Measurements from ENCODE around the gene TCEAL2. TPM values are rescaled to one million over a fixed set of nuclear protein-coding genes. Genes with fewer than 3 reads are reported as not detected.
A peak's percentile ranks its signal among the peaks of the same experiment; 100 is the strongest.

TCEAL2 gene
- total RNA-seq, 1 experiment from 2014 or later = 12.6 TPM

DNA sequence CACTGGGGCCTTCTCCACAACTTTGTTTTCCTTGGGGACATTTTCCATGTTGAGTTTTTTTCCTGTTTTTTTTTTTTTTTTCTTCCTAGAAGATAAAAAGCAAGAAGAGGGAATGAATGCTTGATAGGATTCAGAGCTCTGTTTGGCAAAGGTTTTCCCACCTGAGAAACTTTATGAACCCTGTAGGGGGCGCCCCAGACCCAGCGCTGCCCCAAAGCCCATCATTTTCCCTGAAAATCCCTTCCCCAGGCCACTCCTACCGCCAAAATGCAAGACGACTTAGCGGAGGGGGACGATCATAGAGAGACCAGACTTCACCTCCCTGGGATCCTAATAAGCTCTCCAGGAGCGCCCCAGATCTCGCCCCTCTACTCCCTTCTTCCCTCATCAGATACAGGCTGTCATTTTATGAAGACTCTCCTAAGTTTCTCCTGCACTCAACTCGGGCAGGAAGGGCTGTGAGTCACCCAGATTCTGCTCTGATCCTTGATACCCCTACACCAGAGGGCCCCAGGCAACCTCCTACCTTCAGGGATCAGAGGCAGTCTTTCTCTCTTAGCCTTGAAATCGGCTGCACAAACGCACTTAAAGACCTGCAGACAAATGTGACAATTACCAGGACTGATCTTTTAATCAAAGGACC lies 28.9 kb downstream of the TCEAL2 start:
- Histone ChIP-seq H3K18ac (ENCODE audit: insufficient read length, low read depth, low read length) (no peak overlapping the region), H2AFZ (ENCODE audit: low read length) (no peak overlapping the region), H4K91ac (ENCODE audit: insufficient read length, low read depth, low read length) (no peak overlapping the region), H3K4ac (ENCODE audit: low read depth, low read length) (no peak overlapping the region), H2BK20ac (ENCODE audit: low read depth, low read length, poor library complexity, severe bottlenecking) (no peak overlapping the region), H3K27ac (ENCODE audit: insufficient read length, low read depth, low read length) (no peak overlapping the region), H2BK5ac (ENCODE audit: insufficient read length, low read length) (no peak overlapping the region), H3K14ac (ENCODE audit: insufficient read depth, low read length) (no peak overlapping the region), H3K79me2 (ENCODE audit: insufficient read depth, low read length) (no peaks in the 10 kb centered on the region), H4K20me1 (ENCODE audit: control insufficient read depth, insufficient read depth, insufficient read length) (no peaks in the 10 kb centered on the region), H2BK15ac (ENCODE audit: low read depth, low read length) (no peak overlapping the region), H3T11ph (ENCODE audit: low read length) (no peak overlapping the region), H3K4me1 (ENCODE audit: insufficient read depth, low read length) (no peaks in the 10 kb centered on the region), H3K23me2 (ENCODE audit: insufficient read length, low read depth, low read length, poor library complexity, severe bottlenecking) (peaks cover 5% of the 10 kb centered on the region), H3K23ac (ENCODE audit: insufficient read length, low read depth, low read length) (no peak overlapping the region), H3K56ac (ENCODE audit: insufficient read length, low read depth, low read length) (no peak overlapping the region), H2AK5ac (ENCODE audit: insufficient read length, low read length) (no peak overlapping the region), H4K5ac (ENCODE audit: insufficient read length, low read depth, low read length) (no peak overlapping the region), H3K9ac (ENCODE audit: extremely low read depth, insufficient read length, low read length) (no peak overlapping the region), H4K8ac (replicated peaks; ENCODE audit: insufficient read length, low read depth, low read length) (no peak overlapping the region), H3K27me3 (ENCODE audit: insufficient read depth, low read length) (no peaks in the 10 kb centered on the region), H2BK120ac (ENCODE audit: low read depth, low read length, poor library complexity, severe bottlenecking) (no peak overlapping the region), H2BK12ac (ENCODE audit: insufficient read length, low read depth, low read length) (no peak overlapping the region), H3K79me1 (ENCODE audit: insufficient read depth, low read depth, low read length, poor library complexity, severe bottlenecking) (no peaks in the 10 kb centered on the region), H3K9me3 (ENCODE audit: control insufficient read depth, low read depth, low read length) (peaks cover 11% of the 10 kb centered on the region), H3K4me2 (ENCODE audit: insufficient read depth, insufficient read length, low read length) (peak overlapping the region; percentile 92)
- Mint-ChIP-seq H3K27me3 (ENCODE audit: low read depth) (peaks cover 5% of the 10 kb centered on the region), H3K36me3 (ENCODE audit: insufficient read depth in 1 of 3, low read depth in 3 of 3) (peaks cover 0 to 5% (median 0%) of the 10 kb centered on the region in 3 experiments; a peak in 4 of 7 replicates), H3K27ac (peak overlapping the region in 1 of 3 experiments; percentile 22; a peak in 1 of 7 replicates), H3K4me1 (peaks cover 7 to 9% of the 10 kb centered on the region in 2 experiments), H3K4me3 (peak overlapping the region; percentile 91 to 97), H3K9me3 (peaks cover 63 to 66% of the 10 kb centered on the region in 2 experiments)
- TF ChIP-seq, protein P1, sequence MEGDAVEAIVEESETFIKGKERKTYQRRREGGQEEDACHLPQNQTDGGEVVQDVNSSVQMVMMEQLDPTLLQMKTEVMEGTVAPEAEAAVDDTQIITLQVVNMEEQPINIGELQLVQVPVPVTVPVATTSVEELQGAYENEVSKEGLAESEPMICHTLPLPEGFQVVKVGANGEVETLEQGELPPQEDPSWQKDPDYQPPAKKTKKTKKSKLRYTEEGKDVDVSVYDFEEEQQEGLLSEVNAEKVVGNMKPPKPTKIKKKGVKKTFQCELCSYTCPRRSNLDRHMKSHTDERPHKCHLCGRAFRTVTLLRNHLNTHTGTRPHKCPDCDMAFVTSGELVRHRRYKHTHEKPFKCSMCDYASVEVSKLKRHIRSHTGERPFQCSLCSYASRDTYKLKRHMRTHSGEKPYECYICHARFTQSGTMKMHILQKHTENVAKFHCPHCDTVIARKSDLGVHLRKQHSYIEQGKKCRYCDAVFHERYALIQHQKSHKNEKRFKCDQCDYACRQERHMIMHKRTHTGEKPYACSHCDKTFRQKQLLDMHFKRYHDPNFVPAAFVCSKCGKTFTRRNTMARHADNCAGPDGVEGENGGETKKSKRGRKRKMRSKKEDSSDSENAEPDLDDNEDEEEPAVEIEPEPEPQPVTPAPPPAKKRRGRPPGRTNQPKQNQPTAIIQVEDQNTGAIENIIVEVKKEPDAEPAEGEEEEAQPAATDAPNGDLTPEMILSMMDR (conservative IDR thresholded peaks at IDR 0.05) = peak; percentile 68
- WGBS (ENCODE audit: extremely low coverage, insufficient read length, low lambda C conversion rate) = no CpG with 5 or more reads among the region's 11 CpGs
- DNase-seq = peak; percentile 43
